ENCODE results near the gene BIRC3. TPM values are rescaled to one million over a fixed set of nuclear protein-coding genes. Genes with fewer than 3 reads are reported as not detected.
"Not testable (repeated sequence)": the region's sequence is repeated elsewhere in the genome, so short reads cannot be mapped to it uniquely, and the experiment has no call there.

BIRC3 gene
- polyA plus RNA-seq, 1 donor (not counting 4 experiments of a cell fraction or from before 2014, with no cell fraction given), result 2.1 TPM

- Histone ChIP-seq H3K9ac (ENCODE audit: control insufficient read depth, extremely low read depth, insufficient read depth, low read length) (no peak overlapping the region), H4K20me1 (ENCODE audit: control insufficient read depth, extremely low read depth, insufficient read depth, low read length) (no peaks in the 10 kb centered on the region), H3K9me1 (ENCODE audit: control insufficient read depth, extremely low read depth, insufficient read depth, low read length) (no peaks in the 10 kb centered on the region), H3K27me3 (ENCODE audit: control insufficient read depth, extremely low read depth, insufficient read depth, low read length) (no peaks in the 10 kb centered on the region), H3K27ac (ENCODE audit: control insufficient read depth, insufficient read depth, low read length) (no peak overlapping the region), H3K4me1 (ENCODE audit: control insufficient read depth, extremely low read depth, insufficient read depth, low read length) (no peaks in the 10 kb centered on the region), H3K4me2 (ENCODE audit: control insufficient read depth, extremely low read depth, insufficient read depth, low read depth, low read length) (no peak overlapping the region), H3K36me3 (ENCODE audit: control insufficient read depth in 2 of 2, extremely low read depth in 1 of 2, insufficient read depth in 2 of 2, low read length in 2 of 2) (peaks cover 13 to 15% of the 10 kb centered on the region in 2 experiments), H3K4me3 (ENCODE audit: control insufficient read depth in 2 of 3, extremely low read depth in 1 of 3, insufficient read depth in 2 of 3, low read depth in 1 of 3, low read length in 3 of 3) (no peak overlapping the region), H2AFZ (ENCODE audit: control insufficient read depth, low read length) (no peak overlapping the region), H3K9me3 (ENCODE audit: control insufficient read depth, low read depth, low read length) (no peaks in the 10 kb centered on the region), H3K79me2 (ENCODE audit: control insufficient read depth, insufficient read depth, low read length) (peaks cover 5% of the 10 kb centered on the region)
- dilution Hi-C loops (cut with MboI; ENCODE audit: extremely low pct_ligation_motif_present, low sequenced_read_pairs), result no loop called here
- FAIRE-seq (no peak), DNase-seq (ENCODE audit: low read depth, low spot score) (no peak)
- TF ChIP-seq EZH2 (IDR thresholded peaks at IDR 0.05; ENCODE audit: low read length), result no peak
- TF ChIP-seq CTCF (optimal IDR thresholded peaks at IDR 0.05 in 1 of 3, IDR thresholded peaks at IDR 0.05 in 1 of 3, conservative IDR thresholded peaks at IDR 0.05 in 1 of 3; ENCODE audit: extremely low read depth in 1 of 3, insufficient read depth in 2 of 3, low read length in 3 of 3), result no peak
Measured at GRCh38 chr11:102368472-102368871, 51.2 kb downstream of the BIRC3 start.

- peaks cover 12% of the 10 kb centered on the region for H3K79me2 ChIP-seq (ENCODE audit: control insufficient read depth, insufficient read depth, low read length)
- H3K9me1 ChIP-seq (ENCODE audit: control insufficient read depth, extremely low read depth, insufficient read depth, low read length); H3K9ac ChIP-seq (ENCODE audit: control insufficient read depth, extremely low read depth, insufficient read depth, low read length); H3K27ac ChIP-seq (ENCODE audit: control insufficient read depth, insufficient read depth, low read length); H3K4me3 ChIP-seq (ENCODE audit: control insufficient read depth in 2 of 3, extremely low read depth in 1 of 3, insufficient read depth in 2 of 3, low read depth in 1 of 3, low read length in 3 of 3); H3K9me3 ChIP-seq (ENCODE audit: control insufficient read depth, low read depth, low read length); FAIRE-seq; dilution Hi-C loops (cut with MboI; ENCODE audit: extremely low pct_ligation_motif_present, low sequenced_read_pairs); H3K4me1 ChIP-seq (ENCODE audit: control insufficient read depth, extremely low read depth, insufficient read depth, low read length); H3K4me2 ChIP-seq (ENCODE audit: control insufficient read depth, extremely low read depth, insufficient read depth, low read depth, low read length); H2AFZ ChIP-seq (ENCODE audit: control insufficient read depth, low read length); H4K20me1 ChIP-seq (ENCODE audit: control insufficient read depth, extremely low read depth, insufficient read depth, low read length); DNase-seq (ENCODE audit: low read depth, low spot score); H3K27me3 ChIP-seq (ENCODE audit: control insufficient read depth, extremely low read depth, insufficient read depth, low read length): not testable (repeated sequence)
- H3K36me3 ChIP-seq (ENCODE audit: control insufficient read depth in 2 of 2, extremely low read depth in 1 of 2, insufficient read depth in 2 of 2, low read length in 2 of 2), result peaks cover 7 to 24% of the 10 kb centered on the region in 2 experiments
Measured at GRCh38 chr11:102374633-102375424, 57.5 kb downstream of the BIRC3 start.

Data from keratinocyte (primary cell).